ENCODE results near the gene CCBE1.
"Not testable (repeated sequence)": the region's sequence is repeated elsewhere in the genome, so short reads cannot be mapped to it uniquely, and the experiment has no call there.

CCBE1 gene

DNA sequence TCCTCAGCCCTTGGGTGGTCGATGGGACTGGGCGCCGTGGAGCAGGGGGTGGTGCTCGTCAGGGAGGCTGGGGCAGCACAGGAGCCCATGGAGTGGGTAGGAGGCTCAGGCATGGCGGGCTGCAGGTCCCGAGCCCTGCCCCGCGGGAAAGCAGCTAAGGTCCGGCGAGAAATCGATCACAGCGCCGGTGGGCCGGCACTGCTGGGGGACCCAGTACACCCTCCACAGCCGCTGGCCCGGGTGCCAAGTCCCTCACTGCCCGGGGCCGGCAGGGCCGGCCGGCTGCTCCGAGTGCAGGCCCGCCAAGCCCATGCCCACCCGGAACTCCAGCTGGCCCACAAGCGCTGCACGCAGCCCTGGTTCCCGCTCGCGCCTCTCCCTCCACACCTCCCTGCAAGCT lies 16.9 kb upstream of the CCBE1 start:
- not testable (repeated sequence) for DNase-seq

DNA sequence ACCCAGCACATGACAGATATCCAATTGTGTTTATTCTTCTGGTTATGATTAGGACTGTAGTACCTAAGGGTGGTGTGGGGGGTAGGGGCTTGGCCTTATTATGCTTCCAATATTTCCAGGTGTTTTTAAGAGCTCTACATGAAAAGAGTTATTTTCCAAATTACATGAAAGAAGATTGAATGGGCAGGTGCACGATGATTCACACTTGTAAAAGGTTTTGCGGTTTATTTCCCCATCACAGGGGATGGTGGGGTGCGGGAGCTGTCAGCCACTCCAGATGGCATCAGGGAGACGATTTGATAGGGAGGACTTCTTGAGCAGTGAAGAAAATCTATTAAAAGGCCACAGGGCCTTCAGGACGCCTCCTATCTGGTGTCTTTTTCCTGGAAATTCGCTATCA lies 15.1 kb upstream of the CCBE1 start:
- no peak for DNase-seq

DNA sequence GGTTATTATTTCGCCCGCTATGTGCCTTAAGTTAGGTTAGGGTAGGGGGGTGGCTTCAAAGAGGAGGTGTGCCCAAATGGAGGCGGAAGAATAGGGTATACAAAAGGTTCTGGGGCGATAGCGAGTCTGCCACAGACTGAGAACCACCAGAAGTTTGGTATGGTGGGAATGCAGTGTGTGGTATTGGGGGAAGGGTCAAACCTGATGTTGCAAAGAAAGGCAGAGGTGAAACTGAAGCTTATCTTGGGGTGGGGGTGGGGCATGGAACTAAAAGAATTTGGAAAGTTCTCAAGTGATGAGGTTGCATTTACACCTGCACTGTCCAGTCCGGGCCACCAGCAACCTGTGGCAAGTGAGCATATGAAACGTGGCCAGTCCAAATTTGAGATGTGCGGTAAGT lies 11.8 kb upstream of the CCBE1 start:
- no peak for DNase-seq

DNA sequence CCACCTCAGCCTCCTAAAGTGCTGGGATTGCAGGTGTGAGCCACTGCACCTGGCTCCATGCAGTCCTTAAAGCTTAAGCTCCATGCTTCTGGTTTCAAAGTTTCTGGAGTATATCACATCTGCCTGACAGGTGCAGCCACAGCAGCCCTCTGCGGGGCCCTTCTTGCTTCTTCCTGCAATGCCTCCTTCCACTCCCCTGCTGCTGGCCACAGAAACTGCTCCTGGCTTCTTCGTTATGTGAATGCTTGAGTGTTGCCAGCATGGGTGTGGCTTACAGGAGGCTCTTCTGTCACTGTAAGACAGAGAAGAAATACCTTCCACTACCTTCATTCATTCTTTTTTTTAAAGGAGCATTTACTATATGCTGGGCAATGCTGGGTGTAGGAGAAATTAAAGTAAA lies 10.1 kb upstream of the CCBE1 start:
- no peak for DNase-seq

DNA sequence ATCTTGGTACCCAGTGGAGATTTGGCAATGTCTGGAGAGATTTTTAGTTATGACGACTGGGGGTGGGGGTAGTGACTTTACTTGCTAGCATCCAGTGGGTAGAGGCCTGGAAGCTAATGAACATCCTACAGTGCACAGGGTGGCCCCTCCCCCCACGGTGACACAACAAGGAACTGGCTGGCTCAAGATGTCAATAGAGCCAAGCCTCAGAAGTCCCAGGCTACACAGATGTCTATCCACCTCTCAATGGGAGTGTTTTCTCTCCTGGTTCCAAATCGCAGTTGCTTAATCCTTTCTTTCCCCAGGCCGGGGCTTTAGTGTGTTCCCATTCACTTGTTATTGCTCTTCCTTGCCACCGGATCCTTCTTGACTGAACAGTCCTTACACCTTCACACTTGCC lies 9.3 kb upstream of the CCBE1 start:
- no peak for DNase-seq

DNA sequence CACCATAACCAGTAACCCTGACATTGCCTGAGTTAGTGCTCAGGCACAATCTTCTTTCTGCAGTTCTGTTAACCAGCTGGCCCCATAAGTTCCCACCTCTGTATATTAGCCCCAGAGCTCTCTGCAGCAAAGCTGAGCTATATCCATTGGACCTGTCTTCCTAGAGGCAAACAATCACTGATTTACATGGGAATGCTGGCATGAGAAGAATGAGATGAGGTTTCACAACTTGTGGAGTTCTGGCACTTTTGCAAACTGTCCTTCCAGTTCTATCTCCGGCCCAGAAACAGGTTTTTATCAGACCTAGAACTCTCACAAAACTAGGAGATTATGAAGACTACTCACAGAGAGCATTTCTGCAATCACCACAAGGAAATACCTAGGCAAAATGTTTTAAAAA lies 7.9 kb upstream of the CCBE1 start:
- DNase-seq, result no peak

DNA sequence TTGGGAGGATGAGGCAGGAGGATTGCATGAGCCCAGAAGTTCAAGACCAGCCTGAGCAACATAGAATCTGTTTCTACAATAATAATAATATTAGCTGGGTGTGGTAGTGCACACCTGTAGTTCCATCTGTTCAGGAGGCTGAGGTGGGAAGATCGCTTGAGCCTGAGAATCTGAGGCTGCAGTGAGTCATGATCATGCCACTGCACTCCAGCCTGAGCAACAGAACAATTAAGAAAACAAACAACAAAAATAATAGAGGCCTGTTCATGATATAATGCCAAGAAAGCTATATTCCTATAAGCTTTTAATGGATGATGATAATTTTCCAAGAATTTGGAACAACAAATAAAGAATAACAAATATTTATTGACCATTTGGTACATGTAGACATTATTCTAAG lies 6.9 kb upstream of the CCBE1 start:
- no peak for DNase-seq

DNA sequence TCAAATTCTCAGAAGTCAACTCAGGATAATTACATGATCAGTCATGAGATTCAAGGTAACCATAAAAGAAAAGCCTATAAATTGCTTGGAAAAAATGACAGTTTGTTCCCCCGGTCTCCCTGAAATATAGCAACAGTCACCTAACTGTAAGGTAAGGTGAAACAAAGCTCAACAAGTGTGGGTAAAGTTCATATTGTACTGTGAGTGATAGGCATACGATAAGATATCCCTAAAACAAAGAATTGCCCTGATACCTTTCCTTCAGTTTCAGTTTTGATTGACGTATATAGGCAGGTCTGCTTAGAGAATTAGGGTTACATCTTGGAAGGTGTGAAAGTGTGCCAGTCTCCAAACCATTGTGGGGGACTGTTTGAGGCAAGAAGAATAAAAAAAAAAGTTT lies 4.0 kb upstream of the CCBE1 start:
- DNase-seq, result no peak

DNA sequence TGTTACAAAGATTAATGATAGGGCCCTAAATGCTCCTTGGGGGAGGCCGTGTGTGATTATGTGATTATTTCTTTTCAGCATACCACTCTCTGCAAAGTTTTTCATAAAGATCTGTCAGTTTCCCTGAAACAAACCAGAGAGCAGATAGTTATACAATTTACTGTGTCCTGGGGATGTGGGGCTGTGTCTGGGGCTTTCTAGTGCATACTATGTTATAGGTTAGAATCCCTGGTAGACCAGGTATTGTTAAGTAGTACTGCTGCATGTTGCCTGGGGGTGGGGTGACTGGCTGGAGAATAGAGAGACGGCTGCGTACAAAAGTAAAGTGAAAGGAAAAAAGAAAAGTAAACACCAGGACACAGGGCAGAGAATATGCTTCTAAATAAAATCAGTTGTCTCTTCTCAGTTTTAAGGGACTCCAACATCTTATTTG lies 3.3 kb upstream of the CCBE1 start:
- DNase-seq, result no peak

DNA sequence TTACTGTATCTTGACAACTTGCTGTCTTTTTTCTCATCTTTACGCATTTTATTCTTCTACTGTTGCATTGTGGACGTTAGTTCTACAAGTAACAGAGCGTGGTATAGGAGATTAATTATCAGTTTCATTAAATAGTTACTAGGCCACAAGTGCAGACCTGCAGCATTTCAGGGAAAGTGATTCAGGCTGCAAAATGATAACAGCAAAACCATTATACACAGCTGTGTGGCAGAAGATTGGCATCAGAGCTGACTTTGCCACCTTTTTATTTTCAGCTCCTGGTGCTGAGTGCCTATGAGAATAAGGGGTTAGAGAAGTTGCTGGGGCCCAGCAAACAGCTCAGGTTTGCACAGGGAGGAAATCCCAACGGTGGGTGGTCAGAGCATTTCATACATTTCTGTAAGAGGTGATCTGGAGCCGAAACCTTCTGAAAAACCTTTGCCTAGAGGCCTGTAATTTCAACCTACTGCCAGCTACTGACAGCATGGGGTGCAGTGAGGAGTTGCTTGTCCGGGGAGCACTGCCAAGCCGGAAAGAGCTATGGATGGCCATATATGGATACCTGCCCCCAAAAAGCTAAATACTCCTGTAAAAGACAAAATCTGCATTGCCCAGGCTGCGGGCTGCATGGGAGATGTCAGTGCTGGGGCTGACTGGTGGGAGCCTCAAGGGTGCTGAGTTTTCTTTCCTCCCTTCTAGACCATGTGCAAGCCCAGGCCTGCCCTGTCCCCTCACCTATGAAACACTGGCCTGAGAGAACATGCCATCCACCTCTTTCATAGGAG lies 2.7 kb upstream of the CCBE1 start:
- no peak for DNase-seq

DNA sequence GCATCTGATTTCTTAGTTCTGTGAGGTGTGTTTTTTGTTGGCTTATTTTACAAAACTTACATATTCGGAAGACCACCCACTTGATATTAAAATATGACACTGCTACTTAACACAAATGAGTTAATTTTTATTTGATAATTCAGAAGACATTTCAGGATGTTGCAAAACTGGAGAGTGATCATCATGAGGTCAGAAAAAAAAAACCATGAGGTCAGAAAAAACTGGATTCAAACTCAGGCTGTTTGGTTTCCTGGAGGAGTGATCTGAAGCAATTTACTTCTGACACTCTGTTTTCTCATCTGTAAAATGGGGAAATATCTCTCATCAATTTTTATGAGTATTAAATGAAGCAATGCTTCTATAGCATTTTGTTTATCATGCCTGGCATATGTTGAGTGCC lies 1.8 kb upstream of the CCBE1 start:
- DNase-seq, result no peak

DNA sequence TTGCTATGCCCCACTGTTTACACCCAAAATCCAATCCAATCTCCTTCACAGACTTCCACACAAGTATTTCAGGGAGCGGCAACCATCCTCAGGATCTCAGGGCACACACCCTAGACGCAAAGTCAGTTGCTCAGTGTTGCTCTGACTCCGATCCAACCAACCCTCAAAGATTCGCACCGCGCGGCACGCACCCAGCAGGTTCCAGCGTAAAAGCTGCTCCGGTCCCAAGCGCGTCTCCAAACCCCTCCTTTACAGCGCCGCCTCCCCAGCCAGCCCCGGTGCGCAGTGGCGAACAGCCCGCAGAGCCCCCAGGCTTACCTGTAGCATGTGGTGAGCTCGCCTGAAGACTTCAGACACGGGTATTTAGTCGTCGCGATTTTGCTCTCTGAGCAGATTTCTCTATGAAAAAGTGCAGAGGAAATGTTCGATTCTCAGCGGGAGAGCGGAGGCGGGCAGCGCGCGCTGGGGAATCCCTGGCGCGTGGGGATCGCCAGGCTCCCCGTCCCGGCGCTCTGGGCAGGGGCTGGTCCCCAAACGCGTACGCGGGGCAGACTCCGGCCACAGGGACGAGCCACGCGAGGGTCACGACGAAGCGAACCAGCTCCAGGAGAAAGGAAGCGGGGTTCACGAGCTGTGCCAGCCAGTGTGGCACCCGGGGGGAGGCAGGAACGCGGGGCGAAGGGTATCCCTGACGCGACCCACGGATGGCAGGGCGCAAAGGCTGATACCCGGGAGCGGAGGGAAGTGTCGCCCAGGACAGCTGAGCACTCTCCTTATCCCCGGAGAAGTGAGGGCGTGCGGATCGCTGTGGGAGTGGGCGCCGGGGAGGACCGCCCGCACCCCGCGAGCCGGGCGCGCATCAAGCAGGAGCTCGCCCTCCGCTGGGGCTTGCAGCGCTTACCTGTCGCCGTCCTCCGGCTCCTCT lies 650 bp downstream of the CCBE1 start:
- peak; percentile 26 for DNase-seq

DNA sequence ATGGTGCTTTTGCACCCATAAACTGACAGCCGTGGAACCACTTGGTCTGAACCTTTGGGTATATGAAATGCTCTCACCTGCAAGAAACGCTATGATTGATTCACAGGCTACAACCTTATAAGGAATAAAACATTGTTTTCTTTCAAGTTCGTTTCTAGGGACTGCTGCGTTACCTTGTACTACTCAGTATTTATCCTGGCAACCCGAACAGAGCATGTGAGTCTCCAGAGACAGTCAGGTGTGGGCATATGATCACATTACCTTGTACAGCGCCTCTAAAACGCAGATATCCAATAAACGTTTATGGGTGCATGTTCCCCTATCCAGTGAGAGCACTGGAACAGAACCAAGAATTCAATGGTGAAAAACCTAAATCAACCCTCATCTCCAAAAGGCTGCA lies 1.7 kb downstream of the CCBE1 start:
- no peak for DNase-seq

DNA sequence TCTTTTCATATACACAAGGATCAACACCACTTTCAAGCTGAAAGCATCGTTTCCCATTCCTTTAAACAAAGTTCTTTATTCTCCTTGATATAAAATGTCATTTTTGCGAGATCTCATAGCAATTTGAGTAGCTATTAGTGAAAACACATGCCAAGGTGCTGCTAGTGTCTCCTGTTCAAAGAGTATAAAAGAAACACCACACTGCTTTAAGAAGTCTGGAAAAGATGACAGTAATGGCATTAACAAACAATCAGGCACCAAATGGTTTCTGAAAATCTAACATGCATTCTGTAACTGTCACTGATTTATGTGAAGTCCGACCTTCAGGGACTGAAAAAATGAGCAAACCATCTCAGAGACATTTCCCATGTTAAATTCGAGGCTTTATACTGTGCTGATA lies 2.4 kb downstream of the CCBE1 start:
- DNase-seq, result no peak

DNA sequence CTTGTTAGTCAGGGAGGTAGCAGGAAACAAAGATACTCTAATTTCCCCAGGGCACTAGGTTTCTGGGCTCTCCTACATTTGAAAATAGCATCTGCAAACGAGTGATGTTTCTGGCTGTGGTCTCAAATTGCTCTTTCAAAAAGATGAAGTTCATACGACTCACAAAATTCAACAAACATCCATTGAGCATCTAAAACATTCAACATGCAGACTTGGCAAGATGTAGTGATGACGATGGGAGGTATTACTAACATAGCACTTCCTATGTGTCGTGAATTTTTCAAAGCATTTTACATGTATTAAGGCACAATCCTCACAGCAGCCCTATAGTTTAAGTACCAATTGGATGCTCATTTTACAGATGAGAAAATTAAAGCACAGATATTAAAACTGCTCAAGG lies 5.2 kb downstream of the CCBE1 start:
- DNase-seq, result no peak

DNA sequence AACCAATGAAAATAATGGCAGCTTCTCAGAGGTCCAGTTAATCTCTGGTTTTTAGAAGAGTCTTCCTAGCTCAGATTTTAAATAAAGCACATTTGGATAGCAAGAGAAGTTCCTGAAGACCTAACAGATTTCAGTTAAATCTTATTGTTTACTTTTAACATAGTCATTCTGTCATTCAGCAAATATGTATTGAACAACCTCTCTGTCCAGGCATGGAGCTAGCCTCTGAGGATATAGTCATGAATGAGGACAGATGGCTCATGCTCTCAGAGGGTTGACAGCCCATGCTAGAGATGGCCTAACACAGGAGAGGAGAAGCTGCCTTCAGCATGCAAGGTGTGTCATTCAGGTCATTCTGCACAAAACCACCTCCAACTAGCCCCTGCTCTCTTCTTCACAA lies 6.2 kb downstream of the CCBE1 start:
- peak; percentile 23 for DNase-seq

DNA sequence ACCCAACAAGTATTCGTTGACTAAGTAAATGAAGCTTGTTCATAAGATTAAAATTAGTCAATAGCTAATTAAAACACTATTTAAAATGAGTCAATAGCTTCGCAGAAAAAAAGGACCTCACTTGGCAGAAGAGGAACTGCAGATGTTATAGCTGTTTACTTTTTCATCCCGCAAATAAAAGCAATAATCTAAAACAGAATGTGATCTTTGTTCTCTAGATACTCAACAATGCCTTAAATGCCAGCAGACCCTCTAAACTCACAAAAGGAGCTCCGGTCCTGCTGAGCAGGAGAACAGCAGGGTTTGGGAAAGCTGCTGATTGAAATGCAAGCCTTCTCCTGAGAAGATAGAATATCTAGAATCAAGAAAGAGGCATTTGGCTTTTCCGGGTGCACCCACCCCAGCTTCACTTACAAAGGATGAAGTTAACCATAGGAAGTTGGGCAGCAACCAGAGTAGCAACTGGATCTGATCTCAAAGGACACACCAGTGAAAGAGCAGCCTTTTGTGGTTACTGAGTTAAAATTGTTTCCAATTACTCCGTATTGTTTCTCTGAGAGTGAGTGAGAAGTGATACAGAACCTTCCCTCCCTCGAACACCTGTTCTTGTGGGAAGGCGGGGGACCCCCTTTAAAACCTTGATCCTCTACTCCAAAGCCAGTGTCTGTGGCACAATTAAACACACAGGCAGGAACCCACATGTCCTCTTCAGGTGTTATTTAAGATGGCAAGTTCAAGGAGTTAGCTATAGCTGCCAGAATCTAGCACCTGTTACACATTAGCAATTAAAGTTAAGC lies 6.8 kb downstream of the CCBE1 start:
- DNase-seq, result peak; percentile 54

DNA sequence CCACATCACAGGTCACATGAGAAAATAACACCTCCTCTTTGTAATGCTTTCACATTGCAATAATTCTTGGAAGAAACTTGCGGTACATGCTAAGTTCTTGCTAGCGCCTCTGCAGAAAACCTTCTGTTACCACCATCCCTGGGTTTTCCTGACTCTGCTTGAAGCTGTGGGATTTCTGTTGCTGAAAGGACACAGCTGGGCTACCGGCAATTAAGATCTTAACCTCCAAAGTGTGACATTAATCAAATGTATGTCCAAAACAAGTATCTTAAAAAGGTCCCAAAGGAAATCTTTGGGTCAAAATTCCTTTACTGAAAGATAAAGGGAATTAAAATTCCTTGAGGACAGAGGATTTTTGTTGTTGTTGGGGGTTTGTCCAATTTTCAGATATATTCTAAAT lies 7.5 kb downstream of the CCBE1 start:
- DNase-seq, result no peak

DNA sequence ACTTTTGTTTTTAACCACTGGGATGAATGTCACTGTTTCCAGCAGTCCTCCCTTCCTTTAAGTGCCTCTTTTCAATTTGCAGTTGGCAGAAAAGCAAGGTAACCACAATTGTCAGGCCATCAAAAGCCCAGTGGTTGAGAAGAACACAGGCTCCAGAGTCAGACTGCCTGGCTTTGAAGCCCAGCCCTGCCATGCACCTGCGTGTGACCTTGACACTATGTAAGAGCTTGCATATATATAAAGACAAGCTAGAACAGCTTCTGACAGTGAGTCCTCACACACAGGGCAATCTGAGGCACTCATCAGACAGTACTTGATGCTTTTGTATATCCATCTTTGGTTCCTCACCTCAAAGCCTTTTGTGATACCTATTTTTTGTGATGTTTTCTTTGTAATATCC lies 11.0 kb downstream of the CCBE1 start:
- DNase-seq, result no peak

DNA sequence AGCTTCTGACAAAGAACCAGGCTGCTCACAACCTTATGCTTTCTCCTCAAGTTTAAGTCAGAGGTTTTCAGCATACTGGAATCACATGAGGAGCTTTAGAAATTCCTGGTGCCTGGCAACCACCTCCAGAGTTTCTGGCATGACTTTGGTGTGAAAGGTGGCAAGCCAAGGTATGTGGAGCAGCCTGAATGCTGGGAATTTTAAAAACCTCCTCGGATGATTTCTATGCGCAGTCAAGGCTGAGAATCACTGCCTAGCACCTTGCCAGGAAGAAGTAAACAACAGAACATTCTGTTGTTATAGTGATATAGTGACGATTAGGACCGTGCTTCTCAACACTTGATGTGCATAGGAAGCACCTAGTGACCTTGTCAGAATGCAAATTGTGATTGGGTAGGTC lies 11.7 kb downstream of the CCBE1 start:
- no peak for DNase-seq

DNA sequence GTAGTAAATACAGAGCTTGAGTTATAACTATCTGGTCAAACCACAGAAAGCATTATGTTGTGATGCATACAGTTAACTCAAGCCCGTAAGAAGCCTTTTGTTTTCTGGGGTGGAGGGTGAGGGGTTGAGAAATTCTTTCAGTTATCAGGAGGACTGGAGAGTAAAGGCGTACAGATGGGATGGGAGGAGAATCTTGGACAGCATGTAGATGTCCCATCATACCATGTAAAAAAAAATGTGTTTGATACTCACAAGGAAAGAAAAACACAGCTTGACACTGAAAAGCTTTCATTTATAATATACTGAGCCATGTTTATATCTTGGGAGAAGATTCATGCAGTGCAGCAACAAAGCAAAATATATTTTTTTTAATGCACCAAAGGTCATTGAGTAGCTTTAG lies 12.4 kb downstream of the CCBE1 start:
- DNase-seq, result no peak

DNA sequence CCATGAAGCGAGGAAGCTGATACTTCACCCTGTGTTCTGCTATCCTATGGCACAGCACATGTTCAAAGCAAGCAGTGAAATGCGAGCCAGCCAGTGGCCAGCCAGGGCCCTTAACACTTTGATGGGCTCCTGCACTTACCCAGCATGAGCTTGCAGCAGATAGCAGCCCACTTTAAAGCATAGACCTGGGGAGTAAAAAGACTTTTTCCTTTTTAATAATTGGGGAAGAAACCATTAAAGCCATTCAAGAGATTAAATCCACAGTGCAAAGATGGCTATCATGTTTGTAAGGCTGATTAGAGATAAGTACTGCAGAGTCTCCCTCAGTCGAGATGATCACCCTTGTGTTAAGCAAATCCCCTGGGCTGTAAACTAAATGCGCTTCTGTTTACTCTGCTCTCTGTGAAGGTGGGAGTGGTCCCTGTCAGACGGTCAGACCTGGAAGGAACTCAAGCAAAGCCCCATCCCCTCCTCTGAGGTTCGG lies 15.7 kb downstream of the CCBE1 start:
- no peak for DNase-seq

DNA sequence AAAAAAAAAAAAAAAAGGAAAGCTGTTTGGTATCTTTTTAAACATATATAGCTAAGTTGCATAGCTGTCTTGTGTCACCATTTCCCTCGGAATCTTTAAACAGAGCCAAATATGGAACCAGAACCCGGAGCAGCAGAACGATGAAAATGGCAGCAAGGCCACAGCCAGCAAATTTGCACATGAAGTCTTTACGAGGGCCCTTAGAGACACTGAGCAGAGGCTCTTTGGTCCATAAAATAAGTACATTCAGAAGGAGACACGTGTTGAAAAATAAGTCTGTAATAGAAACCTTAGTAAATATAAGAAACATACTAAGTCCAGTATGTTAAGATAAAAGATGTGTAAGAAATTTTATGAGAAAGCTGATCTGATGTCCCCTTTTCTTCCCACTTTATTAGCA lies 16.2 kb downstream of the CCBE1 start:
- no peak for DNase-seq

All from COR-L47 (cell line).